EH (cell line): Measurements from ENCODE around the gene LCOR.
A peak's percentile ranks its signal among the peaks of the same experiment; 100 is the strongest.
"Not testable (repeated sequence)": the region's sequence is repeated elsewhere in the genome, so short reads cannot be mapped to it uniquely, and the experiment has no call there.

Experiments used
- DNase-seq: peaks from one replicate; pipeline ENCODE4 v3.0.0-alpha.2; 2015; ENCODE audit warnings: low read depth

Gene LCOR

DNA sequence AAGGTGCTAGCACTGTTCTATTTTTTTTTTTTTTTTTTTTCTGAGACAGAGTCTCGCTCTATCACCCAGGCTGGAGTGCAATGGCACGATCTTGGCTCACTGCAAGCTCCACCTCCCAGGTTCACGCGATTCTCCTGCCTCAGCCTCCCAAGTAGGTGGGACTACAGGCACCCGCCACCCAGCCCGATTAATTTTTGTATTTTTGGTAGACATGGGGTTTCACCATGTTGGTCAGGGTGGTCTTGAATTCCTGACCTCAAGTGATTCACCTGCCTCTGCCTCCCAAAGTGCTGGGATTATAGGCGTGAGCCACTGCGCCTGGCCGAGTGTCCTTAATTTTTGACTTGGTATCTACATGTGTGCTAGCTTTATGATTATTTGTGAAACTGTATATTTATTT lies 201.7 kb downstream of the LCOR start:
- DNase-seq: not testable (repeated sequence)

GRCh38 chr10:97034301-97034700 lies 202.2 kb downstream of the LCOR start:
- no peak for DNase-seq

- DNase-seq: no peak
Observed at GRCh38 chr10:97034958-97035769, 203.1 kb downstream of the LCOR start.

DNA sequence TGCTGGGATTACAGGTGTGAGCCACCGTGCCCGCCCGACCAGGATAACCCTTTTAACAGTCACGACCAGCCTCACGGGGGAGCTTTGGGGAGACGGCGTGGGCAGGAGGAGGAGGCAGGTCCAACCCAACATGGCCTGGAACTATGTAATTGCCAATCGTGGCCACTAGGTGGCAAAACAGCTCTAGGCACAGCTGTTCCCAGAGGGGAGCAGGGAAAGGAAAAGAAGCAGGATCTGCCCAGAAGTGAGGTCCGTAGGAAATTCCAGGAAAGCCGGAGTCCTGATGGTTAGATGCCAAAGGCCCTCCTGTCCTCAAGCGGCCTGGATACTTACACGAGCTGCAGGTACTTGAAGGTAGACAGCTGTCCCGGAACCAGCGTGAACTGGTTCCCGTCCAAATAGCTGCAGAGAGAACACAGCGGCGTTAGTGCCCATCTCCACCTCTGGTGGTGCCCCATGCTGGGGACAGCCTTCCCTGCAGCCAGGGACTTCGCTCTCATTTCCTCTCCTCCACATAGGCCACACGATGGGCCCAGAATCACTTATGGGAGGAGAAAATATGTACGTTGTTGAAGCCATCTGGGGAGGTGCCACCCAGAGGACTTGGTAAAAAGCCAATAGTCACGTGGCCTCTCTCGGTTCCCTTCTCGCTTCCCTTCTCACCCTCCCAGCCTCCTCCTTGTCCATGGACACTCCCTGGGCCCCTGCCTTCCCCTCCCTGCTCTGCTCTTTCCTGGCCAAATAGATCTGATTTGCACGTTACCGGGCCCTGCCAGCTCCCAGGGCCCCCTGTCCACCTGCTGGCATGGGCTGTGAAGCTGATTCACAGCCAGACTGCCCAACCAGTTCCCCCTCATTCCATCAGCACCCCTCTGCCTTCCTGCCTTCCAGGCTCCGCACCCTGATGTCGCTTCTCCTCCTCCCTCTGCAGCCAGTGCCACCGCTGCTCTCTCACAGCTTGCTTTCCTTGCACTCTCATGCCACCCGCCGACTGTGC lies 205.6 kb downstream of the LCOR start:
- DNase-seq: peak; percentile 80

GRCh38 chr10:97038688-97039087 lies 206.6 kb downstream of the LCOR start:
- no peak for DNase-seq

- no peak for DNase-seq
Observed at GRCh38 chr10:97039538-97040247, 207.6 kb downstream of the LCOR start.

DNA sequence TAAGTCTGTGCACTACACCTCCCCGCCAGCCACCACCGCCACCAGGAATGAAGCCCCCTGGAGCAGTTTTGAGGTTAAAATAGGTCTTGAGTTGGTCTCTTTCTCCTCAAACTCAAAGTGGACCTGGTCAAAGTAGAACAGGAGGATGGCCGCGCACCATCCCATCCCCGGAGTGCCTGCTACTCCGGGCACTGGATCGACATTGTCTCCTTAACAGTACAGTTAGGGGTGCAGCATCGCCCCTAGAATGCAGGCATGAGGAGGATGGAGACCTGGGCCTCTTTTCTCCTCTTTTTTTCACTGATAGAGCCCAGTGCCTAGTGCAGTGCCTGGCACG lies 208.1 kb downstream of the LCOR start:
- no peak for DNase-seq

DNA sequence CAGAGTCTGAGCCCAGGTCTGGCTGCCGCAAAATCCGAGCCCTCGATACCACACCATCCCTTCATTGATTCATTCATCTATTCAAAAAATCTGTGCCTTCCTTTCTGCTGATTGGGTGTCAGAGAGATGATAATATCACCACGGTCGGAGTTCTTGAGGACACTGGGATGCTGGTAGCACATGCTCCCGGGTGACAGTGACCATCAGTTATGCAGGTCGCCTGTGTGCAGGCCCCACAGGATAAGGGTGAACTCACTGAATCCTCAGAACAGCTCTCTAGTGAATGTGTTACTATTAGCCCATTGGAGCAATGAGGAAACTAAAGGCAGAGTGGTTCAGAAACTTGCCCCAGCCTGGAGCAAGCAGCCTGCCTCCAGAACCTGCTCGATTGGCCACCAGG lies 208.6 kb downstream of the LCOR start:
- no peak for DNase-seq

DNA sequence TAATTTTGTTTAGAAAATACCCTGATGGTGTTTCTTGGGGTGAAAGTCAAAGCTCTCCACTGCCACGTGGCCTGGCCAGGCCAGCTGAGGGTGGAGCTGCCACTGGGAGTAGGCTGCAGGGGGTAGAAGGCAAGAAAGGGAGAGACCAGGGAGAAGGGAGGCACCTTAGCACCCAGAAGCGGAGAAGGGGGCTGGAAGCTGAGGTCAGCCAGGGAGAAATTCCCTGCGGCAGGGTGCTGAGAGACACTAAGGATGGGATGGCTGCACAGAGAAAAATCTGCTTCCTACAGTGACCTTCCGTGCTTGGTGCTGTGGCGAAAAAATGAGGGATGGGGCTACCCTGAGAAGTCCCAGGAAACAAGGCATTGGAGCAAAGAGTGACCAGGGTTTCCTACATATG lies 210.0 kb downstream of the LCOR start:
- DNase-seq: no peak

GRCh38 chr10:97042716-97043562 lies 210.8 kb downstream of the LCOR start:
- no peak for DNase-seq

GRCh38 chr10:97043563-97043855 lies 211.4 kb downstream of the LCOR start:
- no peak for DNase-seq
